ENCODE results near the gene PRRT2.
"Not testable (repeated sequence)": the region's sequence is repeated elsewhere in the genome, so short reads cannot be mapped to it uniquely, and the experiment has no call there.

PRRT2 gene

GRCh38 chr16:29774730-29775129 is 37.3 kb upstream of the PRRT2 start:
- no peak overlapping the region for H3K4me3 ChIP-seq
- no peaks in the 10 kb centered on the region for H3K9me3 ChIP-seq (ENCODE audit: low read depth, low read length)
- no peaks in the 10 kb centered on the region for H3K36me3 ChIP-seq (ENCODE audit: insufficient read depth, low read length)
- no peak for DNase-seq (ENCODE audit: low read depth, low spot score)
- TF ChIP-seq EZH2 (IDR thresholded peaks at IDR 0.05) (no peak), FOXP2 (optimal IDR thresholded peaks at IDR 0.05; ENCODE audit: control extremely low read depth, extremely low read length, insufficient read depth) (no peak)
- H3K27ac ChIP-seq: no peak overlapping the region
- no peak overlapping the region for H3K9ac ChIP-seq (ENCODE audit: insufficient read length)

DNA sequence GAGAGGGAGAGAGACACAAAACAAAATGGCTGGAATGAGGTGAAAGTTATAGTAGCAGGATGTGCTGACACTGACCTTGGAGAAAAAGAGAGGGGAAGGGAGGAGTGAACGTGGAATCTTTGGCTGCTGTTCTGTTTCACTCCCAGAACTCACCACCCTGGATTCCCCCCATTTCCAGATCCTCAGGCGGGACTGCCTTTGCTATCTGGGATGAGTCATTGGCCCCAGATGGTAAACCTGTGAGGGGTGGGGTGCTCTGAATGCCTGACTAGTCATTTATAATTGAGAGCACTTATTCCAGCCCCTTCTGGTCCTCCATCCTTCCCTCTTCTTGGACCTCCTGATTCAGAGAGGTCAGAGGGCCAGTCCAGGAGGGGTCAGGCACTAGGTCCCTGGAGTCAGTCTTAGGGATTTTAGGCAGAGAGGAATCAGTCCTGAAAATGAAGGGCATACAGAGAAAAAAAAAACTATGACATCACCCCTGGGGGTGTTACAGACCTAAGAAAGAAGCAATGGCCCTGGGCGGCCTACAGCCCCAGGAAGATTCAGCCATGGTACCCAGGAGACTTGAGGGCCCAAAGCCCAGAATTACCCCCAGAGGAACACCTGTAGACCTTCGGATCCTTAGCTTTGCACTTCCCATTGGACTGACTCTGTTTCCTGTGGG is 36.1 kb upstream of the PRRT2 start:
- no peak overlapping the region for H3K4me3 ChIP-seq
- no peak for DNase-seq (ENCODE audit: low read depth, low spot score)
- H3K9ac ChIP-seq (ENCODE audit: insufficient read length): no peak overlapping the region
- TF ChIP-seq FOXP2 (optimal IDR thresholded peaks at IDR 0.05; ENCODE audit: control extremely low read depth, extremely low read length, insufficient read depth): no peak
- TF ChIP-seq EZH2 (IDR thresholded peaks at IDR 0.05): no peak
- TF ChIP-seq POLR2AphosphoS5 (IDR thresholded peaks at IDR 0.05; ENCODE audit: borderline replicate concordance, low read depth, low read length): no peak
- H3K9me3 ChIP-seq (ENCODE audit: low read depth, low read length): no peaks in the 10 kb centered on the region
- no peak overlapping the region for H3K27ac ChIP-seq
- H3K36me3 ChIP-seq (ENCODE audit: insufficient read depth, low read length): no peaks in the 10 kb centered on the region

GRCh38 chr16:29777576-29778350 is 34.2 kb upstream of the PRRT2 start, which contains the start of gene ZG16:
TSS of gene ZG16 (plus strand) at chr16:29778256. CDS start at chr16:29779267, 1,011 bp downstream.
- H3K27ac ChIP-seq: no peak within 1 kb of the TSS
- no peak for DNase-seq (ENCODE audit: low read depth, low spot score)
- no peak within 1 kb of the TSS for H3K9ac ChIP-seq (ENCODE audit: insufficient read length)
- H3K9me3 ChIP-seq (ENCODE audit: low read depth, low read length): no peaks in the 10 kb centered on the region
- no peak within 1 kb of the TSS for H3K4me3 ChIP-seq
- TF ChIP-seq EZH2 (IDR thresholded peaks at IDR 0.05): no peak
- no peak for TF ChIP-seq FOXP2 (optimal IDR thresholded peaks at IDR 0.05; ENCODE audit: control extremely low read depth, extremely low read length, insufficient read depth)
- TF ChIP-seq POLR2AphosphoS5 (IDR thresholded peaks at IDR 0.05; ENCODE audit: borderline replicate concordance, low read depth, low read length): no peak
- no peaks in the 10 kb centered on the region for H3K36me3 ChIP-seq (ENCODE audit: insufficient read depth, low read length)

GRCh38 chr16:29779474-29779873 is 32.5 kb upstream of the PRRT2 start:
- Histone ChIP-seq H3K9ac (ENCODE audit: insufficient read length) (no peak overlapping the region), H3K4me3 (no peak overlapping the region), H3K27ac (no peak overlapping the region), H3K36me3 (ENCODE audit: insufficient read depth, low read length) (no peaks in the 10 kb centered on the region), H3K9me3 (ENCODE audit: low read depth, low read length) (no peaks in the 10 kb centered on the region)
- no peak for DNase-seq (ENCODE audit: low read depth, low spot score)
- TF ChIP-seq FOXP2 (optimal IDR thresholded peaks at IDR 0.05; ENCODE audit: control extremely low read depth, extremely low read length, insufficient read depth): no peak
- TF ChIP-seq EZH2 (IDR thresholded peaks at IDR 0.05): no peak
- TF ChIP-seq POLR2AphosphoS5 (IDR thresholded peaks at IDR 0.05; ENCODE audit: borderline replicate concordance, low read depth, low read length): no peak

- H3K9ac ChIP-seq (ENCODE audit: insufficient read length); H3K9me3 ChIP-seq (ENCODE audit: low read depth, low read length); H3K4me3 ChIP-seq; H3K27ac ChIP-seq; DNase-seq (ENCODE audit: low read depth, low spot score); H3K36me3 ChIP-seq (ENCODE audit: insufficient read depth, low read length): not testable (repeated sequence)
Observed at GRCh38 chr16:29783094-29783953, 28.7 kb upstream of the PRRT2 start.

DNA sequence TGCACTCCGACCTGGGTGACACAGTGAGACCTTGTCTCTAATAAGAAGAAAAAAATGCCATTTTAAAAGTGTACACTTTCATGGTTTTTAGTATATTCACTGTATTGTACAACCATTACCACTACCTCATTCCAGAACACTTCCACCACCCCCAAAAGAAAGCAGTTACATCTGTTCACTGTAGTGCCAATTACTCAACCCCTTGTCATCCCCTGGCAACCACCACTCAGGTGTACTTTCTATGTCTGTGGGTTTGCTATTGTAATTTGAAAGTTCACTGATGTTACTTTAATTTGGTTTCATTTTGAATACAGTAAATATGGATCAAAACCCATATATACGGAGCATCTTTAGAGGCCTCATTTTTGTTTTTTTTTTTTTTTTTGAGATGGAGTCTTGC is 27.8 kb upstream of the PRRT2 start:
- no peak for DNase-seq (ENCODE audit: low read depth, low spot score)
- H3K9ac ChIP-seq (ENCODE audit: insufficient read length): no peak overlapping the region
- H3K4me3 ChIP-seq: no peak overlapping the region
- TF ChIP-seq EZH2 (IDR thresholded peaks at IDR 0.05): no peak
- no peak for TF ChIP-seq FOXP2 (optimal IDR thresholded peaks at IDR 0.05; ENCODE audit: control extremely low read depth, extremely low read length, insufficient read depth)
- TF ChIP-seq POLR2AphosphoS5 (IDR thresholded peaks at IDR 0.05; ENCODE audit: borderline replicate concordance, low read depth, low read length): no peak
- H3K36me3 ChIP-seq (ENCODE audit: insufficient read depth, low read length): no peaks in the 10 kb centered on the region
- H3K9me3 ChIP-seq (ENCODE audit: low read depth, low read length): no peaks in the 10 kb centered on the region
- H3K27ac ChIP-seq: no peak overlapping the region

DNA sequence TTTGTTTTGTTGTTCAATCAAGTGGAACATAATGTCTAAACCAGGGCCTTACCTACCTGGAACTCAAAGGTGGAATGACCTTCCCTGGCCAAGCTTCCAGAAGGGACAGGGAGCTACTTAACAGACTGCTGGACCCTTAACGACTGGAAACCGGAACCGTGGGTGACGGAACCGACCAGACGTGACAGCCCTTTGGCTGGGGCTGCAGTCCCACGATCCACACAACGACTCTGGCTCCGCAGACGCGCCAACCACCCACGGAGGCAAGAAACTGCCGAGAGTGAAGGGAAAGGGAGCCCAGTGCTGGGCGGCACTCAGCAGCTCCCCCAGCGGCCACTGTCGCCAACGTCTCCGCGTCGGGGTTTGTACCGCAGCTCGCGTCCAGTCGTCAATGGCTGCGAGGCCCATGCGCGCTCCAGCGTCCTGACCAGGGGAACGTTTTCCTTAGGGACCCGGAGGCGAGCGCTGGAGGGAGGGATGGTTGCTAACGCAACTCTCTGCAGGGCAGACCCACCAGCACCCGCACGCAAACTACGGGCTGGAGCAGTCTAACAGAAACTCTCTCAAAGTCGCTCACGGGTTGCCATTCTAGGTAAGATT is 27.0 kb upstream of the PRRT2 start:
- DNase-seq (ENCODE audit: low read depth, low spot score): no peak
- H3K27ac ChIP-seq: no peak overlapping the region
- TF ChIP-seq EZH2 (IDR thresholded peaks at IDR 0.05) (no peak), POLR2AphosphoS5 (IDR thresholded peaks at IDR 0.05; ENCODE audit: borderline replicate concordance, low read depth, low read length) (no peak), FOXP2 (optimal IDR thresholded peaks at IDR 0.05; ENCODE audit: control extremely low read depth, extremely low read length, insufficient read depth) (no peak)
- no peaks in the 10 kb centered on the region for H3K36me3 ChIP-seq (ENCODE audit: insufficient read depth, low read length)
- H3K9ac ChIP-seq (ENCODE audit: insufficient read length): no peak overlapping the region
- no peak overlapping the region for H3K4me3 ChIP-seq
- no peaks in the 10 kb centered on the region for H3K9me3 ChIP-seq (ENCODE audit: low read depth, low read length)

GRCh38 chr16:29787155-29787554 is 24.8 kb upstream of the PRRT2 start:
- DNase-seq (ENCODE audit: low read depth, low spot score); H3K9ac ChIP-seq (ENCODE audit: insufficient read length); H3K36me3 ChIP-seq (ENCODE audit: insufficient read depth, low read length); H3K9me3 ChIP-seq (ENCODE audit: low read depth, low read length); H3K4me3 ChIP-seq; H3K27ac ChIP-seq: not testable (repeated sequence)
